Hepatocyte (in vitro differentiated cells): ENCODE measurements around the gene TACR2.

Source experiments
- EZH2 ChIP-seq: fragments of 200-600 bp; sonication (generic); IDR thresholded peaks from 2 replicates; pipeline ENCODE4 v1.6.1; 2016; ENCODE audit warnings: antibody characterized with exemption, mild to moderate bottlenecking, borderline replicate concordance
- TF ChIP-seq, protein P1 (sequence below): fragments of 200-600 bp; sonication (generic); IDR thresholded peaks from 2 replicates; pipeline ENCODE4 v1.5.1; 2016; ENCODE audit warnings: antibody characterized with exemption, mild to moderate bottlenecking; ENCODE audit not compliant: poor library complexity

DNA sequence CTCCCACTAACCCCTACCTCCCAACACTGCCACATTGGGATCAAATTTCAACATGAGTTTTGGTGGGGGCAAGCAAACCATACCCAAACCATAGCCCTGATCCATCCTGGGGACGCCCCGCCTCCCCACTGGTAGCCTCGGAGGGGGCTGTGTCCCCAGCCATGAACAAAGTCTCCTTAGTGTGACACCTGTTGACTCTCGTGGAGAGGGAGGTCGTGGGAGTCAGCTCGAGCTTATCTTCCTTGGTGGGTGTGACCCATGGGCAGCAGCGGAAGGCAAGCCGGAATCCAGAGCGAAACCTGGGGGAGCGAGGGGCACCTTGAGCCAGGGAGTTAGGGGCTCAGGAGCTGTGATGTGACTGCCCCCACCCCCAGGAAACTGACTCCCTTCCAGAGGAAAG, 11.9 kb downstream of the TACR2 start:
- TF ChIP-seq, protein P1, sequence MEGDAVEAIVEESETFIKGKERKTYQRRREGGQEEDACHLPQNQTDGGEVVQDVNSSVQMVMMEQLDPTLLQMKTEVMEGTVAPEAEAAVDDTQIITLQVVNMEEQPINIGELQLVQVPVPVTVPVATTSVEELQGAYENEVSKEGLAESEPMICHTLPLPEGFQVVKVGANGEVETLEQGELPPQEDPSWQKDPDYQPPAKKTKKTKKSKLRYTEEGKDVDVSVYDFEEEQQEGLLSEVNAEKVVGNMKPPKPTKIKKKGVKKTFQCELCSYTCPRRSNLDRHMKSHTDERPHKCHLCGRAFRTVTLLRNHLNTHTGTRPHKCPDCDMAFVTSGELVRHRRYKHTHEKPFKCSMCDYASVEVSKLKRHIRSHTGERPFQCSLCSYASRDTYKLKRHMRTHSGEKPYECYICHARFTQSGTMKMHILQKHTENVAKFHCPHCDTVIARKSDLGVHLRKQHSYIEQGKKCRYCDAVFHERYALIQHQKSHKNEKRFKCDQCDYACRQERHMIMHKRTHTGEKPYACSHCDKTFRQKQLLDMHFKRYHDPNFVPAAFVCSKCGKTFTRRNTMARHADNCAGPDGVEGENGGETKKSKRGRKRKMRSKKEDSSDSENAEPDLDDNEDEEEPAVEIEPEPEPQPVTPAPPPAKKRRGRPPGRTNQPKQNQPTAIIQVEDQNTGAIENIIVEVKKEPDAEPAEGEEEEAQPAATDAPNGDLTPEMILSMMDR: no peak
- TF ChIP-seq EZH2: no peak
